ENCODE data around the gene TAPBPL.

Gene TAPBPL

GRCh38 chr12:6435961-6436715, 15.7 kb upstream of the TAPBPL start:
- no peak for ATAC-seq

GRCh38 chr12:6437586-6437985, 14.3 kb upstream of the TAPBPL start:
- ATAC-seq, result no peak

- no peak for ATAC-seq
Measured at GRCh38 chr12:6438345-6438744, 13.5 kb upstream of the TAPBPL start.

- ATAC-seq, result no peak
Measured at GRCh38 chr12:6440391-6440790, 11.5 kb upstream of the TAPBPL start.

- no peak for ATAC-seq
Measured at GRCh38 chr12:6442836-6443235, 9.0 kb upstream of the TAPBPL start.

GRCh38 chr12:6443361-6443983, 8.4 kb upstream of the TAPBPL start:
- peak; percentile 80 to 81 for ATAC-seq

GRCh38 chr12:6444031-6444430, 7.8 kb upstream of the TAPBPL start:
- ATAC-seq, result no peak

GRCh38 chr12:6444704-6445688, 6.8 kb upstream of the TAPBPL start, which contains the start of gene CD27:
Gene CD27 (plus strand): TSS chr12:6444955. CDS start chr12:6445096, 141 bp downstream.
- ATAC-seq, result peak; percentile 16 to 20

GRCh38 chr12:6450091-6450868, 1.6 kb upstream of the TAPBPL start:
- ATAC-seq, result no peak

GRCh38 chr12:6450869-6451347, 934 bp upstream of the TAPBPL start:
- ATAC-seq, result no peak

- no peak for ATAC-seq
Measured at GRCh38 chr12:6452245-6452943, 552 bp downstream of the TAPBPL start.

- ATAC-seq, result no peak
Measured at GRCh38 chr12:6452944-6453630, 1.2 kb downstream of the TAPBPL start.

- no peak for ATAC-seq
Measured at GRCh38 chr12:6457220-6457945, 5.5 kb downstream of the TAPBPL start.

- no peak for ATAC-seq
Measured at GRCh38 chr12:6458281-6459003, 6.6 kb downstream of the TAPBPL start.

- ATAC-seq, result no peak
Measured at GRCh38 chr12:6459004-6459337, 7.1 kb downstream of the TAPBPL start.

GRCh38 chr12:6460751-6461371, 9.0 kb downstream of the TAPBPL start:
- ATAC-seq, result peak; percentile 55 to 64

- ATAC-seq, result peak; percentile 88 to 89
Measured at GRCh38 chr12:6461401-6462233, 9.8 kb downstream of the TAPBPL start.

Data from activated CD4-positive, CD25-positive, alpha-beta regulatory T cell treated with anti-CD3 and anti-CD28 coated beads, Interleukin-2, amount 50 U/mL, for 24 hours (primary cell).